H1 (cell line): ENCODE measurements around the gene NDUFAF3. TPM values are rescaled to one million over a fixed set of nuclear protein-coding genes. Genes with fewer than 3 reads are reported as not detected.
A peak's percentile ranks its signal among the peaks of the same experiment; 100 is the strongest.

Experiments
- FOSL1 ChIP-seq: IDR thresholded peaks from 2 replicates; pipeline ENCODE4 v1.6.1; 2011; ENCODE audit warnings: mild to moderate bottlenecking, low read depth, low read length, moderate library complexity; ENCODE audit not compliant: insufficient read depth
- GABPA ChIP-seq: IDR thresholded peaks from 2 replicates; pipeline ENCODE4 v1.6.1; 2011; ENCODE audit warnings: mild to moderate bottlenecking, low read length, moderate library complexity, borderline replicate concordance; ENCODE audit not compliant: insufficient read depth
- HDAC6 ChIP-seq: IDR thresholded peaks from one replicate; pipeline ENCODE4 v1.7.1; 2012; ENCODE audit warnings: low read depth, mild to moderate bottlenecking, inconsistent platforms, low read length, moderate library complexity
- NANOG ChIP-seq: IDR thresholded peaks from 2 replicates; pipeline ENCODE4 v1.6.1; 2011; ENCODE audit warnings: low read length, low read depth, mild to moderate bottlenecking, inconsistent platforms; ENCODE audit not compliant: insufficient read depth, poor library complexity, severe bottlenecking
- NRF1 ChIP-seq: IDR thresholded peaks from 2 replicates; pipeline ENCODE4 v1.6.1; 2011; ENCODE audit warnings: mild to moderate bottlenecking, low read depth, low read length, improper control_type of control experiment
- POLR2AphosphoS5 ChIP-seq: IDR thresholded peaks from 2 replicates; pipeline ENCODE4 v1.6.1; 2011; ENCODE audit warnings: low read depth, low read length
- SIRT6 ChIP-seq: IDR thresholded peaks from one replicate; pipeline ENCODE4 v1.7.1; 2012; ENCODE audit warnings: low read length, inconsistent platforms
- SP2 ChIP-seq: IDR thresholded peaks from 2 replicates; pipeline ENCODE4 v1.6.1; 2012; ENCODE audit warnings: mild to moderate bottlenecking, low read length, inconsistent platforms
- SUZ12 ChIP-seq: fragments of 200-600 bp; sonication (generic); IDR thresholded peaks from 2 replicates; pipeline ENCODE4 v1.6.1; 2012; ENCODE audit warnings: mild to moderate bottlenecking, inconsistent platforms, low read length, moderate library complexity, mixed read lengths
- polyA plus RNA-seq, 7 experiments: library from polyadenylated mRNA; depleted of rRNA in 3 of 7; stranded (reverse) in 5 of 7; unstranded in 2 of 7; fragments of >200 nt in 5 of 7; fragments of 200-250 nt in 2 of 7; gene quantifications; 1 replicate in 5 of 7; 2 replicates in 1 of 7; 4 replicates in 1 of 7; pipeline versions ENCODE4 v1.2.1 to v1.2.3, GENCODE V29; 2011 to 2013; ENCODE audit warnings: missing spikeins in 2 of 7, mixed read lengths in 2 of 7
- total RNA-seq: library from RNA; stranded (reverse); fragmentation: NEBNext Ultra II Directional; extraction: Animal tissue kit (Norgen Biotek cat#: 25700); gene quantifications from 2 replicates; pipeline ENCODE4 v1.2.1, GENCODE V29; 2021
- TF ChIP-seq, protein P1 (sequence below): fragments of 300-600 bp; sonication (generic); IDR thresholded peaks from 2 replicates; pipeline ENCODE4 v1.7.1; 2012; ENCODE audit warnings: low read length, moderate library complexity, mild to moderate bottlenecking, inconsistent platforms; ENCODE audit not compliant: insufficient replicate concordance

The NDUFAF3 gene
- total and polyA plus RNA-seq, 2 of the 8 experiments (the other 6 are each of a cell fraction or from before 2014, with no cell fraction given): 27.8 to 45.5 TPM

DNA sequence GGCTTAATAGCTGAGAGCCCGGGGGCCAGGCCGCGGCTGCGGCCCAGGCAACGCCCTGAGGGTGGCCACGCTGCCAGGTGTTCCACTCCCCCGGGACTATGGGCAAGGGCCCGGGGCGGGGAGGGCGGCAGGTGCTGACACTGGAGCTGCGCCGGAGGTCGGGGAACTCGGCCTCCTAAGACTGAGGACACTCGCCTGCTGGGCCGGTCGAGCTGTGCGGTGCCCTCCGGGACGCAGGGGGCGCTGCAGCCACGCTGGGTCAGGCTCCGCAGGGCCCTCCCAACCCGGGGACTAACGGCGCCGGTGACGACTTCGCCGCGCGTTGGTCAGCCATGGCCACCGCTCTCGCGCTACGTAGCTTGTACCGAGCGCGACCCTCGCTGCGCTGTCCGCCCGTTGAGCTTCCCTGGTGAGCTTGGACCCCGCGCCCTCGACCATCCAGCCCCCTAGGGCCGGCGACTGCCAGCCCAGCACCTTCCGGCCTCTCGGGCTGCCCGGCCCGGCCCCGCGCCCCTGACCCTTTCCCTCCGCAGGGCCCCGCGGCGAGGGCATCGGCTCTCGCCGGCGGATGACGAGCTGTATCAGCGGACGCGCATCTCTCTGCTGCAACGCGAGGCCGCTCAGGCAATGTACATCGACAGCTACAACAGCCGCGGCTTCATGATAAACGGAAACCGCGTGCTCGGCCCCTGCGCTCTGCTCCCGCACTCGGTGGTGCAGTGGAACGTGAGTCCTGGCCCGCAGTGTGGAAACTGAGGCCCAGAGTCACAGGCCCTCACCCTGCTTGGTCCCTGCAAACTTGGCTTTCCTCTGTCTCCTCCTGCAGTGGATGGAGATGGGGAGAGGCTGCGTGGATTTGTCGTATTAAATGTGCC is at the start of gene NDUFAF3 (continued):
- TF ChIP-seq NRF1 (no peak), SP2 (peak; percentile 61; the same call in 1 of the 2 replicates), POLR2AphosphoS5 (peak; percentile 98), GABPA (no peak), HDAC6 (no peak), SUZ12 (no peak), NANOG (peak; percentile 43), SIRT6 (no peak), FOSL1 (no peak)
- TF ChIP-seq, protein P1, sequence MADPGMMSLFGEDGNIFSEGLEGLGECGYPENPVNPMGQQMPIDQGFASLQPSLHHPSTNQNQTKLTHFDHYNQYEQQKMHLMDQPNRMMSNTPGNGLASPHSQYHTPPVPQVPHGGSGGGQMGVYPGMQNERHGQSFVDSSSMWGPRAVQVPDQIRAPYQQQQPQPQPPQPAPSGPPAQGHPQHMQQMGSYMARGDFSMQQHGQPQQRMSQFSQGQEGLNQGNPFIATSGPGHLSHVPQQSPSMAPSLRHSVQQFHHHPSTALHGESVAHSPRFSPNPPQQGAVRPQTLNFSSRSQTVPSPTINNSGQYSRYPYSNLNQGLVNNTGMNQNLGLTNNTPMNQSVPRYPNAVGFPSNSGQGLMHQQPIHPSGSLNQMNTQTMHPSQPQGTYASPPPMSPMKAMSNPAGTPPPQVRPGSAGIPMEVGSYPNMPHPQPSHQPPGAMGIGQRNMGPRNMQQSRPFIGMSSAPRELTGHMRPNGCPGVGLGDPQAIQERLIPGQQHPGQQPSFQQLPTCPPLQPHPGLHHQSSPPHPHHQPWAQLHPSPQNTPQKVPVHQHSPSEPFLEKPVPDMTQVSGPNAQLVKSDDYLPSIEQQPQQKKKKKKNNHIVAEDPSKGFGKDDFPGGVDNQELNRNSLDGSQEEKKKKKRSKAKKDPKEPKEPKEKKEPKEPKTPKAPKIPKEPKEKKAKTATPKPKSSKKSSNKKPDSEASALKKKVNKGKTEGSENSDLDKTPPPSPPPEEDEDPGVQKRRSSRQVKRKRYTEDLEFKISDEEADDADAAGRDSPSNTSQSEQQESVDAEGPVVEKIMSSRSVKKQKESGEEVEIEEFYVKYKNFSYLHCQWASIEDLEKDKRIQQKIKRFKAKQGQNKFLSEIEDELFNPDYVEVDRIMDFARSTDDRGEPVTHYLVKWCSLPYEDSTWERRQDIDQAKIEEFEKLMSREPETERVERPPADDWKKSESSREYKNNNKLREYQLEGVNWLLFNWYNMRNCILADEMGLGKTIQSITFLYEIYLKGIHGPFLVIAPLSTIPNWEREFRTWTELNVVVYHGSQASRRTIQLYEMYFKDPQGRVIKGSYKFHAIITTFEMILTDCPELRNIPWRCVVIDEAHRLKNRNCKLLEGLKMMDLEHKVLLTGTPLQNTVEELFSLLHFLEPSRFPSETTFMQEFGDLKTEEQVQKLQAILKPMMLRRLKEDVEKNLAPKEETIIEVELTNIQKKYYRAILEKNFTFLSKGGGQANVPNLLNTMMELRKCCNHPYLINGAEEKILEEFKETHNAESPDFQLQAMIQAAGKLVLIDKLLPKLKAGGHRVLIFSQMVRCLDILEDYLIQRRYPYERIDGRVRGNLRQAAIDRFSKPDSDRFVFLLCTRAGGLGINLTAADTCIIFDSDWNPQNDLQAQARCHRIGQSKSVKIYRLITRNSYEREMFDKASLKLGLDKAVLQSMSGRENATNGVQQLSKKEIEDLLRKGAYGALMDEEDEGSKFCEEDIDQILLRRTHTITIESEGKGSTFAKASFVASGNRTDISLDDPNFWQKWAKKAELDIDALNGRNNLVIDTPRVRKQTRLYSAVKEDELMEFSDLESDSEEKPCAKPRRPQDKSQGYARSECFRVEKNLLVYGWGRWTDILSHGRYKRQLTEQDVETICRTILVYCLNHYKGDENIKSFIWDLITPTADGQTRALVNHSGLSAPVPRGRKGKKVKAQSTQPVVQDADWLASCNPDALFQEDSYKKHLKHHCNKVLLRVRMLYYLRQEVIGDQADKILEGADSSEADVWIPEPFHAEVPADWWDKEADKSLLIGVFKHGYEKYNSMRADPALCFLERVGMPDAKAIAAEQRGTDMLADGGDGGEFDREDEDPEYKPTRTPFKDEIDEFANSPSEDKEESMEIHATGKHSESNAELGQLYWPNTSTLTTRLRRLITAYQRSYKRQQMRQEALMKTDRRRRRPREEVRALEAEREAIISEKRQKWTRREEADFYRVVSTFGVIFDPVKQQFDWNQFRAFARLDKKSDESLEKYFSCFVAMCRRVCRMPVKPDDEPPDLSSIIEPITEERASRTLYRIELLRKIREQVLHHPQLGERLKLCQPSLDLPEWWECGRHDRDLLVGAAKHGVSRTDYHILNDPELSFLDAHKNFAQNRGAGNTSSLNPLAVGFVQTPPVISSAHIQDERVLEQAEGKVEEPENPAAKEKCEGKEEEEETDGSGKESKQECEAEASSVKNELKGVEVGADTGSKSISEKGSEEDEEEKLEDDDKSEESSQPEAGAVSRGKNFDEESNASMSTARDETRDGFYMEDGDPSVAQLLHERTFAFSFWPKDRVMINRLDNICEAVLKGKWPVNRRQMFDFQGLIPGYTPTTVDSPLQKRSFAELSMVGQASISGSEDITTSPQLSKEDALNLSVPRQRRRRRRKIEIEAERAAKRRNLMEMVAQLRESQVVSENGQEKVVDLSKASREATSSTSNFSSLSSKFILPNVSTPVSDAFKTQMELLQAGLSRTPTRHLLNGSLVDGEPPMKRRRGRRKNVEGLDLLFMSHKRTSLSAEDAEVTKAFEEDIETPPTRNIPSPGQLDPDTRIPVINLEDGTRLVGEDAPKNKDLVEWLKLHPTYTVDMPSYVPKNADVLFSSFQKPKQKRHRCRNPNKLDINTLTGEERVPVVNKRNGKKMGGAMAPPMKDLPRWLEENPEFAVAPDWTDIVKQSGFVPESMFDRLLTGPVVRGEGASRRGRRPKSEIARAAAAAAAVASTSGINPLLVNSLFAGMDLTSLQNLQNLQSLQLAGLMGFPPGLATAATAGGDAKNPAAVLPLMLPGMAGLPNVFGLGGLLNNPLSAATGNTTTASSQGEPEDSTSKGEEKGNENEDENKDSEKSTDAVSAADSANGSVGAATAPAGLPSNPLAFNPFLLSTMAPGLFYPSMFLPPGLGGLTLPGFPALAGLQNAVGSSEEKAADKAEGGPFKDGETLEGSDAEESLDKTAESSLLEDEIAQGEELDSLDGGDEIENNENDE: no peak
